Central memory CD4-positive, alpha-beta T cell (primary cell): ENCODE data around the gene CDC37L1.
A peak's percentile ranks its signal among the peaks of the same experiment; 100 is the strongest.
"Not testable (repeated sequence)": the region's sequence is repeated elsewhere in the genome, so short reads cannot be mapped to it uniquely, and the experiment has no call there.

ENCODE experiments used
- DNase-seq: peaks from one replicate; pipeline ENCODE4 v3.0.0; 2022

CDC37L1 gene

DNA sequence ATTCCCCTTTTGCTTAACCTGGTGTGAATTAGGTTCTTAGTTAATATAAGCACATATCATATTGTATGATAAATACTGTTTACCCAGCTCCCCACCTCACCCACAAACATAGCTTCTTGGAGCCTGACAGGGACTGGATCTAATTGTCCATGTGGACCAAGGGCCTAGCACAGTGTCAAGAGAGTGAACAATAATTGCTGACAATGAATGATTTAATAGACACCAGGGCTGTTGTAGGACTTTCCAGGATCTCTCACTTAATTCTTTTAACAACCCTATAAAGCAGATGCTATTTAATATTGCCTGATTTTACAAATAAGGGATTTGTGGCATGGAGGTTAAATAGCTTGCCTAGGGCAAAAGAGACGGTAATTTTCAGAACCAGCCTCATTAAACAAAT is 36.8 kb downstream of the CDC37L1 start:
- DNase-seq, result no peak

DNA sequence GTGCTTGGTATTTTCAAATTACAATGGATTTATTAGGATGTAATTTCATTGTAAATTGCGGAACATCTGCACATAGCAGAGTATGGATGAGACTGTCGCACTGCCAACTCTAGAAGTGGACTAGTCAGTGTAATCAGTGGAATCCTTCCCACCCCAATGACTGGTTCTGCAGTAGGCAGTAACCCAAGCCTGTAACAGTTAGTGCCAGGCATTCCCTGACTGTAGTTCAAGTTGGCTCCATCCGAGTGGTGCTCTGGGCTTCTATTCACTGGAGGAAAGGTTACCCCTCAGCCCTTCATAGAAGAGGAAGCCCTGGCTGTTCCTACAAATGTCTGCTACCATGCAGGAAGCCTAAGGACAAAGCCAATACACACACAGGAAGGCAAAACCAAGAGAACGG is 38.4 kb downstream of the CDC37L1 start:
- DNase-seq, result no peak

DNA sequence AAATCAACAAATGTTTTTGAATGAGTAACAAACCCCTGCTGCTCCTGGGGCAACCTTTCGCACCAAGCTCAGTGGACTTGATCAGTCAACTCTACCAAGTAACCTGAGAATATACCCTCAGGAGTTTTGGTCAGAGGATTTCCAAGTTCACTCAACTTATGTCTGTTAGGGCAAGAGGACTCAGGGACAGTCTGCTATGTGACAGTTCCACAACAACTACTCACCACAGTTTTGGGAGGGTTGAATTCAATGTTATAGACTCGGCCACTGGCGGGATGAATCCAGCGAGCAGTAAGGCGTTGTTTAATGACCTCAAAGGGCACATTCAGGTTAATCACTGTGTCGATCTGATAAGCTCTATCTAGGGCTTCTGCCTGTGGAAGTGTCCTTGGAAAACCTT is 39.5 kb downstream of the CDC37L1 start:
- DNase-seq, result no peak

DNA sequence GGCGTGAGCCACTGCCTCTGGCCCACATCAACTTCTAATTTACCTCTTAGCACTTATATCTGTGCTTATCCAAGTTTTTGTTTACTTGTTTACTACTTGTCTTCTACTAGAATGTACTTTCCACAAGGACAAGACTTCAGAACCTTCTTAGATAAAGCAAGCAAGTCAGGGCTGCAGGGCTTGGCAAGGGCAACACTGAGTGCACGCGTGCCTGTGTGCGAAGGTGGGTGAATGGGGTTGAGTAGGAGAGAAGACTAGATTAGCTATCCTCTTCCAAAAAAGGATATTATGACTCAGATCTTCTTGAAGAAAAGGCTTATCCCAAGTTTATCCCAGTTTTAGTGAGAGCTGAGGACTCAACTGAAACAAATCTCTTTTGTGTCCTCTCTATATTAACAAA is 42.4 kb downstream of the CDC37L1 start:
- no peak for DNase-seq

DNA sequence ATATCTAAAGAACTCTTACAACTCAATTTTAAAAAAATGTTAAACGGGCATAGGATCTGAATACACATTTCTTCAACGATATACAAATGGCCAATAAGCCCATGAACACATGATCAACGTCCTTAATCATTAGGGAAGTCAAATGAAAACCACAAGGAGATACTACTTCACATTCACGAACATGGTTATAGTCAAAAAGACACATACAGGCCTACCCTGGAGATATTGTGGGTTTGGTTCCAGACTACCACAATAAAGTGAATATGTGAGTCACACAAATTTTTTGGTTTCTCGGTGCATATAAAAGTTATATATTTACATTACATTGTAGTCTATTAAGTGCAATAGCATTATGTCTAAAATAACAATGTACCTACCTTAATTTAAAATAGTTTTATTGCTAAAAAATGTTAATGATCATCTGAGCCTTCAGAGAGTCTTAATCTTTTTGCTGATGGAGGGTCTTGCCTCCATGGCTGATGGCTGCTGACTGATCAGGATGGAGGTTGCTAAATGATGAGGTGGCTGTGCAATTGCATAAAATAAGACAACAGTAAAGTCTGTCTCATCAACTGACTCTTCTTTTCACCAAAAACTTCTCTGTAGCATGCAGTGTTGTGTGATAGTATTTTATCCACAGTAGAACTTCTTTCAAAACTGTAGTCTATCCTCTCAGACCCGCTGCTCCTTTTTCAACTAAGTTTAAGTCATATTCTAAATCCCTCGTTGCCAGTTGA is 46.5 kb downstream of the CDC37L1 start:
- DNase-seq, result no peak

DNA sequence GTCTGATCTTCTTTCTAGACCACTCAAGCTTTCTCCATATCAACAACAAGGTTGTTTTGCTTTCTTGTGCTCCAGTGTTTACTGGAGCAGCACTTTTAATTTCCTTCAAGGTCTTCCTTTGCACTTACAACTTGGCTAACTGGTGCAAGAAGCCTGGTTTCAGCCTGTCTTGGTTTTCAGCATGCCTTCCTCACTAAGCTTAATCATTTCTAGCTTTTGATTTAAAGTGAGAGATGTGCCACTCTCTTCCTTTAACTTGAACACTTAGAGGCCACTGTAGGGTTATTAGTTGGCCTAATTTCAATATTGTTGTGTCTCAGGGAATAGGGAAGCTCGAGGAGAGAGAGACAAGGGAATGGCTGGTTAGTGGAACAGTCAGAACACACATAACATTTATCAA is 48.2 kb downstream of the CDC37L1 start:
- DNase-seq, result no peak

DNA sequence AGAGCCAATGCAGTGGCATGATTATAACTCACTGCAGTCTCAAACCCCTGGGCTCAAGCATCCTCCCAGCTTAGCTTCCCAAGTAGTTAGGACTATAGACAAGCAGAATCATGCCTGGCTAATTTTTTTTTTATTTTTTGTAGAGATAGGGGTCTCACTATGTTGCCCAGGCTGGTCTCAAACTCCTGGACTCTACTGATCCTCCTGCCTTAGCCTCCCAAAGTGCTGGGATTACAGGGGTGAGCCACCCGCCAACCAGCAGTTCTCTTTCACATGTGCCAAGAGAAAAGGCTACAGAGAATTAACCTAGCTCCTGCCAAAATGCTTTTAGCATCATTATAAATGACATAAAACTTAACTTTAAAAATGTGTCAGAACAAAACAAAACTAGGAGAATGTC is 53.5 kb downstream of the CDC37L1 start:
- no peak for DNase-seq

DNA sequence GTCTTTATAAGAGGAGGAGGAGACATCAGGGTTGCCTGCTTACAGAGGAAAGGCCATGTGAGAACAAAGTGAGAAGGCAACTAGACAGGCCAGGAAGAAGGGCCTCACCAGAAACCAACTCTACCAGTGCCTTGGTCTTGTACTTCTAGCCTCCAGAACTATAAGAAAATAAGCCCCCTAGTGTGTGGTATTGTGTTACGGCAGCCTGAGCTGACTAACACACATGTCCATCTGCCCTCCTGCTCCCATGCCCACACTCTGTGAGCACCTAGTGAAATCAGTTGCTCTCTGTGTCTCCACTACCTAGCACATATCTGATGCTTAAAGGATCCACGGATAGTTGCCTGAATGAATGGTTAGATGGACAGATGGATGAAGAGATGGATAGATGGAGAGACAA is 54.8 kb downstream of the CDC37L1 start:
- DNase-seq, result no peak

DNA sequence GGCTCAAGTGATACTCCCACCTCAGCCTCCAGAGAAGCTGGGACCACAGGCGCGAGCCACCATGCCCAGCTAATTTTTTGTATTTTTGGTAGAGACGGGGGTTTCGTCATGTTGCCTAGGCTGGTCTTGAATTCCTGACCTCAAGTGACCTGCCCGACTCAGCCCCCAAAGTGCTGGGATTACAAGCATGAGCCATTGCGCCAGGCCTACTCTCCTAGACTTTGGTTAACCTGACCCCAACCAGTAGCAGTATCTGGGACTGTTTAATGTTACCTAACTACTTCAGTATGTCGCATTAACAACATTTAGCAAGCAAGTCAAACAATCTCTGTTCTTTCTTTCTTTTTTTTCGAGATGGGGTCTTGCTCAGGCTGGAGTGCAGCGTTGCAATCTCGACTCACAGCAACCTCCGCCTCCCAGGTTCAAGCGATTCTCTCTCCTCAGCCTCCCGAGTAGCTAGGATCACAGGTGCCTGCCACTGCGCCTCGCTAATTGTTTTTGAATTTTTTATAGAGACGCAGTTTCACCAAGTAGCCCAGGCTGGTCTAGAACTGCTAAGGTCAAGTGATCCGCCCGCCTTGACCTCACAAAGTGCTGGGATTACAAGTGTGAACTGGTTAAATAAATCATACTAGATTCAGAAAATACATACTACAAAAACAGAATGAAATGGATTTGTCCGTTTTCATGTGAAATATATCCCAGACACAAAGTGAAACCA is 59.7 kb downstream of the CDC37L1 start:
- no peak for DNase-seq

DNA sequence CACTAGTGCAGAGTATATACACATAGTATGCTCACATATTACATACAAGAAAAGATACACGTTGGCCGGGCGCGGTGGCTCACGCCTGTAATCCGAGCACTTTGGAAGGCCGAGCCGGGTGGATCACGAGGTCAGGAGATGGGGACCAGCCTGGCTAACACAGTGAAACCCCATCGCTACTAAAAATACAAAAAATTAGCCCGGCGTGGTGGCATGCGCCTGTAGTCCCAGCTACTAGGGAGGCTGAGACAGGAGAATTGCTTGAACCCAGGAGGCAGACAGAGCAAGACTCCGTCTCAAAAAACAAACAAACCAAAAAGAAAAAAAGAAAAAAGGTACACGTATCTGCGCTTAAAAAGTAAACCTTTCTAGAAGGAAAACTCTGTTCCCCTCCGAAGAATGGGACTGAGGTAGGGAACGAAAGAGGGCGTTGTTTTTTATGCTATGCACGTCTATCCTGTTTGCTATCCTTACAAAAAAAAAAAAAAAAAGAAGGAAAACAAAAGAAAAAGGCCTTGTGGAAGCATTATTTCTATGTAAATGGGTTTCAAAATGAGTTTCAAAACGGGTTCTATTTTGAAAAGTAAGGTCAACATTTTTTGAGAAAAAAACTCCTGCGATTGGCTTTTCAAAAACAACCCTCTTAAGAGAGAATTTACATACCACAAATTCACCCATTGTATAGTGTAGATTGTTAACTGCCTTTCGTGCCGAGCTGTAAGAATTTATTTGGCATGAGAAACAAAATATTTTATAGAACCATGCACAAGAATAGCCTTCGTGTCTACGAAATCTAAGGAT is 60.4 kb downstream of the CDC37L1 start:
- DNase-seq, result no peak

DNA sequence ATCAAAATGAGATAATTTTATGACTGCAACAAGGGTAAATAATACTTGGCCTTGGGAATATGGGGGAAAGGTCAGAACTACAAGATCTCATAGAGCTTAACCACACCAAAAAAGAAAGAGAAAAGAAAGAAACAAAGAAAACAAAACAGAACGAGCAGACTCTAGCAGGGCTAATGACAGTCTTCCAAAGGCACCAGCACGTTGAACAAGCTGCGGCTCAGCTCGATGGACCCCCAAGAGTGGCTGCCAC is 60.9 kb downstream of the CDC37L1 start:
- DNase-seq, result no peak

DNA sequence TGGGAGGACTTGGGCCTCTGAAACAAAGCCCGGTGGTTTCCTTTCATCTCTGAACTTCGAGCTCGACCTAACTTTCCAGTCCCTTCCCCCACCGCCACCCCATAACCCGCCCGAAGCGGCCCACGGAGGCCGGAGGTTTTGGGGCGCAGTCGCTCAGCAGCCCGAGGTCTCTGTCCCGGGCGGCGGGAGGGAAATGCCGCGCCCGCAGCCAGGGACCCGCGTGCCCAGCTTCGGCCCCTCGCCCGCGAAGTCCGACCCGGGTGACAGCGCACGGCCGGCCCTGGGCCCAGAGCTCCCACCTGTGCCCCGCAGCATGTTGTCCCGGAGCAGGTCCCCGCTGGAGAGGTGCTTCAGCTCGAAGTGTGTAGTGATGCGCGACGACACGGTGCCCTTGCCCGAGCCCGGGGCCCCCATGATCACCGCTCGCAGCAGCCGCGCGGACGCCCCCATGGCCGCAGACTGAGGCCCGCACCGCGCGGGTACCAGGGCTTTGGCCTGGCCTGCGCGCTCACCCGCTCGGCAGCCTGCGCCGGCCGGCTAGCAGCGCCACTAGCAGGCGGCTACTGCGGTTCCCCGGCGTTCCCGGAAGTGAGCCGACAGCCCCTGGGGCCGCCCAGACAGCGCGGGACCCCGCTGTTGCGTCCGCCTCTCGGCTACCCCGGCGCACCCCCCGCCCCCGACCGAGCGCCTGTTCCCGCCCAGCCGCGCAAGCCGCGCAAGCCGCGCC is 61.4 kb downstream of the CDC37L1 start, which contains the start of gene AK3:
AK3 (minus strand) TSS at position 565 of the 727 bp plus-strand sequence; CDS start at position 450, 115 bp downstream.
- DNase-seq, result peak; percentile 84

DNA sequence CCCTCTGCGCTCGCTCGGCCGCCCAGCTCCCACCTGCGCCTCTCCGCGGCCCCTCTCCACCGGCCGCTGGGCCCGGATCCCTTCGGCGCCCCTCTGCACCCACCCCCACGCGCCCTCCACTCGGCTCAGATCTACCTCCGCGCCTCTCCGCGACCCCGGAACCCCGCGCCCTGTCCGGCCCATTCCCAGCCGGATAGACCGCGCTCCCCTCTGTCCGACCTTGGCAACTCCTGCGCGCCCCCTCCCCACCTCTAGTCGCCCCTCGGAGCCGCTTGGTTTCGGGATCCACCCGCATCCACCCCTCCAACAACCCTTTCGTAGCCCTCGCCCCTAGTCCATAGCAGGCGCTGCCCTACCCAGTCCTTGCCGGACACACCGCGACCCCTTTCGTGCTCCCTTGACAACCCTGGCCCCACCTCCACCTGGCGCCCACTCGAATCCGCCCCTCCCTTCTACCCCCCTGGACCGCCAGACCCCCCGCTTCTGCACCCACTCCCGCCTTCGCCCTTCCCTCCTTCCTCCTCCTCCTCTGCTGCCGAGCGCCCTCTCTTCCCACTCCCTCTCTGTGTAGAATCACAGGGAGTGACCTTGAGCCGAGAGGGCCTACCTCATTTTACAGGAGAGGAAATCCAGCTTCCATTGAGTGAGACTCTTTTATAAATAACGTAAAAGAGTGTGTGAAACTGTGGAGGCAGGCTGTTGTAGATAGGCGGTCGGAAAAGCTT is 62.2 kb downstream of the CDC37L1 start:
- no peak for DNase-seq

DNA sequence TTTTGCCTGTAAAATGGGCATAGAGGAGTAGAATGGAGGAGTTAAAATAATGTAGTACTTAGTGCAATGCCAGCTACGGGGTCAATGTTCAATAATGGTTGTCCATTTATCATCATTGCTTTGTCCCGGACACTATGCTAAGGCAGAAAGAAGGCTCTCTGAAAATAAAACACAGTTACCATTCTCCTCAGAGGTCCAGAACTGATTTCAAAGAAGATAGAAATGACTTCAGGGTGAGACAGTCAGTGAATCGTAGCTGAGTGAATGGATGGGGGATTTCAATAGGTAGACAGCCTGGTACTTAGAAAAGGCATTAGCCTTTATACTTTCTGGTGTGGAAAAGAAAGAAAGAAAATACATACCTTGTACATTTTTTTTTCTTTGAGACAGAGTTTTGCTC is 62.9 kb downstream of the CDC37L1 start:
- DNase-seq, result no peak

DNA sequence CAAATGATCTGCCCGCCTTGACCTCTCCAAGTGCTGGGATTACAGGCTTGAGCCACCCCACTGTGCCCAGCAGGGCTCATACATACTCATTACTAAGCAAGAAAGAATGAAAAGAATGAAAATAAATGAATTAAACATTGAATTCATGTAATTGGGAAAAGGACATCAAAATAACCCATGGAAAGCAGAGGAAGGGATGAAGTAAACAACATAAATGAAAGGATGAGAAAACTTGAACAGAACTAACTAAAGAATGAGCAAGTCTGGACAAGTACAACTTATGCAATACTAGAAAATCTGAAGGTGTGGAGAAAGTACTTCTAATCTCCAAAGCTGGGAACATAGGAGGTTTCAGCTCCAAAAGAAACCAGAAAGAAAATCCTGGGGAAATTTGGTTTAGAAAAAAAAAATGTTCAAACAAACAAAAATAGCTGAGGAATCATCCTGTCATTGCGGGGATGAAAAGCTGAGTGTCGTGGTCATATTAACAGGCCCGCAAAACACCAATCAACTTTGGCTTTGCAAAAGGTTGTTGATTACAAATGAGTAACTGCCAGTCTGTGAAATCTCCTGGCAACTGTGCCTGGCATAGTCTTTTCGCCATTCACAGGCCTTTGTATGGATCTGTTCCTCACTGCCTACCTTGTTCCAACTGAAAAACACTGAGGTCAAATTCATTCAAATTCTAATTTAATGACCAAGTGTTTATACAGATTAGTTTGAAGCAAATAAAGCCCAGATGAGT is 63.9 kb downstream of the CDC37L1 start:
- DNase-seq, result no peak

DNA sequence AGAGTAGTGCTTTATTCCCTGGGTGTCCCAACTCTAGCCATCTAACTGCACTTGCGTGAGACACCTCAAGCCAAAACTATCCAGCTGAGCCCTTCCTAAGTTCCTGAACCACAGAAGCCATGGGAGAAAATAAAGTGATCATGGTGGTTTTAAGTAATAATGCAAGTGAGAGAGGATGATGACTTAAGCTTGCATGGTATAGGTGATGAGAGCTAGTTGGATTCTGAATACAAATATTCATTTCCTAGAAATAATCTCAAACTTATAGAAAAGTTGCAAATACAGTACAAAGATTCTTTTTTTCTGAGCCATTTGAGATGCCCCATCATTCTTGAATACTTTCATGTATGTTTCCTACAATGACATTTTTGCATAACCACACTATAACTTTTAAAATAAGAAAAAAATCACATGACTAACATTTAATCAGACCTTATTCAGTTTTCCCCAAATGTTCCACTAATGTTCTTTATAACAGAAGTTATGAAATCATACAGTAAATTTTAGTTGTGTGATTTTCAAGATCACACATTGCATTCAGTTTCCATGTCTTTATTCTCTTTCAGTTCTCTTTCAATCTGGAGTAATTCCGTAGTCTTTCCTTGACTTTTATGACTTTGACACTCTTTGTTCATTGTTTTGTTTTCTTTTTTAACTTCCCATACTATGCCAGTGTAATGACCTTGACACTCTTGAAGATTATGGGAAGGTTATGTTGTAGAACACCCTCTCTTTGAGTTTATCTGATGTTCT is 67.1 kb downstream of the CDC37L1 start:
- DNase-seq, result no peak

DNA sequence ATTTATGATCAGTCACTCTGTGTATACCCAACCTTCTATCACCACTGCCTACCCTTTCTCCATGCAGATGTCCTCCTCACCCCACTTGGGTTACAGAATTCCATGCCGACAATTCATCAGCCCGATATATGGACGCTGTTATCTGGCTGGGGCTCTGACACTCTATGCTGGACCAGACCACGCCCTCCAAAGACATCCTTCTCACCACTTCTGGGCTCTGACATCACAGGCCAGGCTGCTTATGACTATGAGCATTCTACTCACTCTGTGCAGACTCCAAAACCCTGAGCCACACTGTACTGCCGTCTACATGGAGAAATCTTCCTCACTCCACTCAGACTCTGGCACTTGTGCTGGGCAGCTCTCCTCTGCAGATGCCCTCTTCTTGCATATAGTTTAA is 69.2 kb downstream of the CDC37L1 start:
- no peak for DNase-seq

DNA sequence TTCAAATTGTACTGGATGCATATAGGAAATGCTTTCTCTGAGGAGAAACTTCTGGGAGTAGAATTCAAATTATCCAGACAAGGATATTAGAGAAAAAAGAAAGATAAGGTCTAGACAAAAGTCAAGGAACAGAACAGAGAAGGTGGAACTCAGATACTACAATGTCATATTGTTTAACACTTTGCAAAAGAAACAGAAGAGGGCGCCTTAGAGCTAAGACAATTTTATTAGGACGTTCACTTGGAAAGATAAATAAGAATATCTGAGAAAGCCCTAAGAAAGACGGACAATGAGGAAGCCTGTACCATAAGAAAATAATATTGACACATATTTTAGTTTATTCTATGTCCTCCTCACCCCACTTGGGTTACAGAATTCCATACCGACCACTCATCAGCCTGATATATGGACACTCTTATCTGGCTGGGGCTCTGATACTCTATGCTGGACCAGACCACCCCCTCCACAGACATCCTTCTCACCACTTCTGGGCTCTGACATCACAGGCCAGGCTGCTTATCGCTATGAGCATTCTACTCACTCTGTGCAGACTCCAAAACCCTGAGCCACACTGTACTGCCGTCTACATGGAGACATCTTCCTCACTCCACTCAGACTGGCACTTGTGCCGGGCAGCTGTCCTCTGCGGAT is 70.8 kb downstream of the CDC37L1 start:
- peak; percentile 27 for DNase-seq

DNA sequence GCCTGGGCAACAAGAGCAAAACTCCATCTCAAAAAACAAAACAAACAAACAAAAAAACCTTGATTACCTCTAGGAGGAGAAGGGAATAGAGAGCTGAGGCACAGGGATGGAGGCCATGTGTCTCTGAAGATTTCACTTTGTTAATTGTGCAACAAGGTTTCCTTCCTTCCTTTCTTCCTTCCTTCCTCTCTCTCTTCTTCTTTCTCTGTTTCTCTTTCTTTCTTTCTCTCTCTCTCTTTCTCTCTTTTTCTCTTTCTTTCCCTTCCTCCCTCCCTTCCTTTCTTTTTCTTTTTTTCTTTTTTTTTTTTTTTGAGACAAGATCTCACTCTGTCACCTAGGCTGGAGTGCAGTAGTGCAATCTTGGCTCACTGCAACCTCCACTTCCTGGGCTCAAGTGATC is 75.2 kb downstream of the CDC37L1 start:
- not testable (repeated sequence) for DNase-seq

DNA sequence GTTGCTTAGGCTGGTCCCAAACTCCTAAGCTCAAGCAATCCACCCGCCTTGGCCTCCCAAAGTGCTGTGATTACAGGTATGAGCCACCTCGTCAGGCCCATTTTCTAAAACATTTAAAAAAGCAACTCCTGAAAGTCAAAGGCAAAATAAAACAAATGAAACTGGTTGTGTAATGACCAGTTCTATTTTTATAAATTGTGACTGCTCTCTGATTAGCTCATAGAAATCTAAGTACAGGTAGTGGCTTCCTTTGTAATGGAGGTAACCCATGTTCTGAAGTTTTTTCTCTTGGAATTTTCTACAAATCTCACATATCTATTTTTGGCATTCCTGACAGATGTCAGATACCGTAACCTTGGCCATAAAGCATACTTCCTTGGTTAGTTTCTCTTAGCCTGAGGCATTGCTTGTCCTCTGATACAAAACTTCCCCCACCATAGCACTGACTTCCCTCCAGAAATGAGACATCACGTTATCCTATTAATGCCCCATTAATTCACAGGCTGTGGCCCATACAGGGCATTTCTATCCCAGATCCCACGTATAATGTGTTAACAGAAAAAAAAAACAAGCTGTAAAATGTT is 75.7 kb downstream of the CDC37L1 start:
- no peak for DNase-seq
